Testis (tissue), 2 donors: ENCODE results near the gene CAVIN1.

Source experiments
- CTCF ChIP-seq, 3 experiments: fragments of 450-650 bp in 2 of 3; fragments of 200-600 bp in 1 of 3; sonication (generic) in 1 of 3; IDR thresholded peaks; one replicate each; pipeline ENCODE4 v1.5.1; 2016 to 2019; ENCODE audit warnings: antibody characterized with exemption in 3 of 3, mild to moderate bottlenecking in 2 of 3, moderate library complexity in 1 of 3
- POLR2A ChIP-seq: fragments of 450-650 bp; IDR thresholded peaks from one replicate; pipeline ENCODE4 v1.6.1; 2017; ENCODE audit warnings: antibody characterized with exemption, mild to moderate bottlenecking, moderate library complexity

GRCh38 chr17:42378359-42378958, 44.6 kb downstream of the CAVIN1 start:
- TF ChIP-seq CTCF (IDR thresholded peaks at IDR 0.05) (no peak), POLR2A (no peak)
